HEK293 (cell line): ENCODE results near the gene PIGW.

Source experiments
- FEZF1 ChIP-seq: fragments of 450-650 bp; formaldehyde crosslinking; IDR thresholded peaks from 2 replicates; pipeline ENCODE4 v1.5.1; 2016; ENCODE audit warnings: missing biosample characterization, missing genetic modification characterization
- KLF9 ChIP-seq: fragments of 450-650 bp; formaldehyde crosslinking; IDR thresholded peaks from 2 replicates; pipeline ENCODE4 v1.5.1; 2016; ENCODE audit warnings: missing biosample characterization, missing genetic modification characterization, low read depth
- REPIN1 ChIP-seq: fragments of 450-650 bp; formaldehyde crosslinking; IDR thresholded peaks from 2 replicates; pipeline ENCODE4 v1.5.1; 2017; ENCODE audit warnings: missing biosample characterization, missing genetic modification characterization, low read depth
- SCRT1 ChIP-seq: fragments of 450-650 bp; formaldehyde crosslinking; IDR thresholded peaks from 2 replicates; pipeline ENCODE4 v1.5.1; 2016; ENCODE audit warnings: missing biosample characterization, missing genetic modification characterization, borderline replicate concordance
- SP2 ChIP-seq: fragments of 450-650 bp; formaldehyde crosslinking; IDR thresholded peaks from 2 replicates; pipeline ENCODE4 v1.5.1; 2016; ENCODE audit warnings: missing biosample characterization, missing genetic modification characterization
- ZBTB17 ChIP-seq: fragments of 450-650 bp; formaldehyde crosslinking; IDR thresholded peaks from 2 replicates; pipeline ENCODE4 v1.5.1; 2016; ENCODE audit warnings: missing biosample characterization, missing genetic modification characterization
- ZBTB20 ChIP-seq: fragments of 450-650 bp; formaldehyde crosslinking; IDR thresholded peaks from 2 replicates; pipeline ENCODE4 v1.5.1; 2016; ENCODE audit warnings: missing biosample characterization, missing genetic modification characterization
- ZBTB21 ChIP-seq: fragments of 450-650 bp; formaldehyde crosslinking; IDR thresholded peaks from 2 replicates; pipeline ENCODE4 v1.5.1; 2017; ENCODE audit warnings: missing biosample characterization, missing genetic modification characterization
- ZEB2 ChIP-seq: fragments of 450-650 bp; formaldehyde crosslinking; IDR thresholded peaks from 2 replicates; pipeline ENCODE4 v1.5.1; 2016; ENCODE audit warnings: missing biosample characterization, missing genetic modification characterization
- ZFP69B ChIP-seq: fragments of 450-650 bp; formaldehyde crosslinking; IDR thresholded peaks from 2 replicates; pipeline ENCODE4 v1.5.1; 2016; ENCODE audit warnings: missing biosample characterization, missing genetic modification characterization
- ZNF121 ChIP-seq: fragments of 450-650 bp; formaldehyde crosslinking; IDR thresholded peaks from 2 replicates; pipeline ENCODE4 v1.5.1; 2016; ENCODE audit warnings: missing biosample characterization, missing genetic modification characterization
- ZNF132 ChIP-seq: fragments of 450-650 bp; formaldehyde crosslinking; IDR thresholded peaks from 2 replicates; pipeline ENCODE4 v1.5.1; 2017; ENCODE audit warnings: missing biosample characterization, missing genetic modification characterization, borderline replicate concordance
- ZNF133 ChIP-seq: fragments of 450-650 bp; formaldehyde crosslinking; IDR thresholded peaks from 2 replicates; pipeline ENCODE4 v1.5.1; 2016; ENCODE audit warnings: missing biosample characterization, missing genetic modification characterization
- ZNF211 ChIP-seq: fragments of 450-650 bp; formaldehyde crosslinking; IDR thresholded peaks from 2 replicates; pipeline ENCODE4 v1.5.1; 2016; ENCODE audit warnings: low read depth, missing biosample characterization, missing genetic modification characterization
- ZNF239 ChIP-seq: fragments of 450-650 bp; formaldehyde crosslinking; IDR thresholded peaks from 2 replicates; pipeline ENCODE4 v1.5.1; 2016; ENCODE audit warnings: missing biosample characterization, missing genetic modification characterization
- ZNF335 ChIP-seq: fragments of 450-650 bp; formaldehyde crosslinking; conservative IDR thresholded peaks from 2 replicates; pipeline ENCODE4 v1.5.1; 2016; ENCODE audit warnings: missing biosample characterization, missing genetic modification characterization
- ZNF354C ChIP-seq: fragments of 450-650 bp; formaldehyde crosslinking; IDR thresholded peaks from 2 replicates; pipeline ENCODE4 v1.5.1; 2016; ENCODE audit warnings: missing biosample characterization, missing genetic modification characterization, low read depth, borderline replicate concordance
- ZNF416 ChIP-seq: fragments of 450-650 bp; formaldehyde crosslinking; IDR thresholded peaks from 2 replicates; pipeline ENCODE4 v1.5.1; 2016; ENCODE audit warnings: missing biosample characterization, missing genetic modification characterization
- ZNF433 ChIP-seq: fragments of 450-650 bp; formaldehyde crosslinking; IDR thresholded peaks from 2 replicates; pipeline ENCODE4 v1.5.1; 2016; ENCODE audit warnings: missing biosample characterization, missing genetic modification characterization, low read depth
- ZNF48 ChIP-seq: fragments of 450-650 bp; formaldehyde crosslinking; IDR thresholded peaks from 2 replicates; pipeline ENCODE4 v1.5.1; 2016; ENCODE audit warnings: missing biosample characterization, missing genetic modification characterization
- ZNF514 ChIP-seq: fragments of 450-650 bp; formaldehyde crosslinking; IDR thresholded peaks from 2 replicates; pipeline ENCODE4 v1.5.1; 2016; ENCODE audit warnings: missing biosample characterization, missing genetic modification characterization
- ZNF521 ChIP-seq: fragments of 450-650 bp; formaldehyde crosslinking; IDR thresholded peaks from 2 replicates; pipeline ENCODE4 v1.5.1; 2017; ENCODE audit warnings: missing biosample characterization, mild to moderate bottlenecking, missing genetic modification characterization
- ZNF600 ChIP-seq: fragments of 450-650 bp; formaldehyde crosslinking; IDR thresholded peaks from 2 replicates; pipeline ENCODE4 v1.5.1; 2016; ENCODE audit warnings: missing biosample characterization, missing genetic modification characterization
- ZNF660 ChIP-seq: fragments of 450-650 bp; IDR thresholded peaks from 2 replicates; pipeline ENCODE4 v1.5.1; 2018; ENCODE audit warnings: missing biosample characterization, mild to moderate bottlenecking, missing genetic modification characterization
- ZNF670 ChIP-seq: fragments of 450-650 bp; formaldehyde crosslinking; IDR thresholded peaks from 2 replicates; pipeline ENCODE4 v1.5.1; 2016; ENCODE audit warnings: missing biosample characterization, missing genetic modification characterization, low read depth
- TF ChIP-seq, protein P1 (sequence below): fragments of 450-650 bp; formaldehyde crosslinking; IDR thresholded peaks from 2 replicates; pipeline ENCODE4 v1.5.1; 2016; ENCODE audit warnings: missing biosample characterization, missing genetic modification characterization
- TF ChIP-seq, protein P2 (sequence below): fragments of 450-650 bp; formaldehyde crosslinking; IDR thresholded peaks from 2 replicates; pipeline ENCODE4 v1.5.1; 2017; ENCODE audit warnings: missing biosample characterization, missing genetic modification characterization
- TF ChIP-seq, protein P3 (sequence below): fragments of 450-650 bp; formaldehyde crosslinking; IDR thresholded peaks from 2 replicates; pipeline ENCODE4 v1.5.1; 2017; ENCODE audit warnings: missing biosample characterization, missing genetic modification characterization
- TF ChIP-seq, protein P4 (sequence below): fragments of 450-650 bp; formaldehyde crosslinking; IDR thresholded peaks from 2 replicates; pipeline ENCODE4 v1.5.1; 2016; ENCODE audit warnings: missing biosample characterization, missing genetic modification characterization
- TF ChIP-seq, protein P5 (sequence below): fragments of 450-650 bp; formaldehyde crosslinking; IDR thresholded peaks from 2 replicates; pipeline ENCODE4 v1.5.1; 2016; ENCODE audit warnings: missing biosample characterization, missing genetic modification characterization

Gene PIGW

GRCh38 chr17:36545465-36546417, 11.0 kb downstream of the PIGW start (continued):
- TF ChIP-seq ZBTB17 (tag by site-specific recombination) (peak; percentile 69), SP2 (peak; percentile 63), ZNF132 (tag by site-specific recombination) (no peak), ZBTB21 (tag by site-specific recombination) (no peak), ZNF239 (no peak), ZNF514 (no peak), ZNF121 (tag by site-specific recombination) (peak; percentile 21; the same call in 1 of the 2 replicates), ZFP69B (tag by site-specific recombination) (peak; percentile 94), ZBTB20 (peak; percentile 81), ZNF670 (tag by site-specific recombination) (no peak), ZNF48 (tag by site-specific recombination) (no peak), REPIN1 (tag by site-specific recombination) (0 out of 2 replicates have a peak, but pooled peaks have one; percentile 16), ZNF211 (no peak), ZNF660 (no peak; the same call in 1 of the 2 replicates), ZNF133 (tag by site-specific recombination) (no peak), KLF9 (tag by site-specific recombination) (peak; percentile 44; the same call in 1 of the 2 replicates), ZNF600 (peak; percentile 63), ZNF521 (tag by site-specific recombination) (no peak), ZNF335 (tag by site-specific recombination) (peak; percentile 65), ZNF433 (tag by site-specific recombination) (no peak), ZEB2 (tag by site-specific recombination) (peak; percentile 96), SCRT1 (tag by site-specific recombination) (no peak), ZNF416 (tag by site-specific recombination) (no peak), ZNF354C (tag by site-specific recombination) (no peak), FEZF1 (tag by site-specific recombination) (no peak)
- TF ChIP-seq, protein P1, sequence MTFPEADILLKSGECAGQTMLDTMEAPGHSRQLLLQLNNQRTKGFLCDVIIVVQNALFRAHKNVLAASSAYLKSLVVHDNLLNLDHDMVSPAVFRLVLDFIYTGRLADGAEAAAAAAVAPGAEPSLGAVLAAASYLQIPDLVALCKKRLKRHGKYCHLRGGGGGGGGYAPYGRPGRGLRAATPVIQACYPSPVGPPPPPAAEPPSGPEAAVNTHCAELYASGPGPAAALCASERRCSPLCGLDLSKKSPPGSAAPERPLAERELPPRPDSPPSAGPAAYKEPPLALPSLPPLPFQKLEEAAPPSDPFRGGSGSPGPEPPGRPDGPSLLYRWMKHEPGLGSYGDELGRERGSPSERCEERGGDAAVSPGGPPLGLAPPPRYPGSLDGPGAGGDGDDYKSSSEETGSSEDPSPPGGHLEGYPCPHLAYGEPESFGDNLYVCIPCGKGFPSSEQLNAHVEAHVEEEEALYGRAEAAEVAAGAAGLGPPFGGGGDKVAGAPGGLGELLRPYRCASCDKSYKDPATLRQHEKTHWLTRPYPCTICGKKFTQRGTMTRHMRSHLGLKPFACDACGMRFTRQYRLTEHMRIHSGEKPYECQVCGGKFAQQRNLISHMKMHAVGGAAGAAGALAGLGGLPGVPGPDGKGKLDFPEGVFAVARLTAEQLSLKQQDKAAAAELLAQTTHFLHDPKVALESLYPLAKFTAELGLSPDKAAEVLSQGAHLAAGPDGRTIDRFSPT (tag by site-specific recombination) = peak; percentile 97
- TF ChIP-seq, protein P2, sequence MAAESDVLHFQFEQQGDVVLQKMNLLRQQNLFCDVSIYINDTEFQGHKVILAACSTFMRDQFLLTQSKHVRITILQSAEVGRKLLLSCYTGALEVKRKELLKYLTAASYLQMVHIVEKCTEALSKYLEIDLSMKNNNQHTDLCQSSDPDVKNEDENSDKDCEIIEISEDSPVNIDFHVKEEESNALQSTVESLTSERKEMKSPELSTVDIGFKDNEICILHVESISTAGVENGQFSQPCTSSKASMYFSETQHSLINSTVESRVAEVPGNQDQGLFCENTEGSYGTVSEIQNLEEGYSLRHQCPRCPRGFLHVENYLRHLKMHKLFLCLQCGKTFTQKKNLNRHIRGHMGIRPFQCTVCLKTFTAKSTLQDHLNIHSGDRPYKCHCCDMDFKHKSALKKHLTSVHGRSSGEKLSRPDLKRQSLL (tag by site-specific recombination) = peak; percentile 38; the same call in 1 of the 2 replicates
- TF ChIP-seq, protein P3, sequence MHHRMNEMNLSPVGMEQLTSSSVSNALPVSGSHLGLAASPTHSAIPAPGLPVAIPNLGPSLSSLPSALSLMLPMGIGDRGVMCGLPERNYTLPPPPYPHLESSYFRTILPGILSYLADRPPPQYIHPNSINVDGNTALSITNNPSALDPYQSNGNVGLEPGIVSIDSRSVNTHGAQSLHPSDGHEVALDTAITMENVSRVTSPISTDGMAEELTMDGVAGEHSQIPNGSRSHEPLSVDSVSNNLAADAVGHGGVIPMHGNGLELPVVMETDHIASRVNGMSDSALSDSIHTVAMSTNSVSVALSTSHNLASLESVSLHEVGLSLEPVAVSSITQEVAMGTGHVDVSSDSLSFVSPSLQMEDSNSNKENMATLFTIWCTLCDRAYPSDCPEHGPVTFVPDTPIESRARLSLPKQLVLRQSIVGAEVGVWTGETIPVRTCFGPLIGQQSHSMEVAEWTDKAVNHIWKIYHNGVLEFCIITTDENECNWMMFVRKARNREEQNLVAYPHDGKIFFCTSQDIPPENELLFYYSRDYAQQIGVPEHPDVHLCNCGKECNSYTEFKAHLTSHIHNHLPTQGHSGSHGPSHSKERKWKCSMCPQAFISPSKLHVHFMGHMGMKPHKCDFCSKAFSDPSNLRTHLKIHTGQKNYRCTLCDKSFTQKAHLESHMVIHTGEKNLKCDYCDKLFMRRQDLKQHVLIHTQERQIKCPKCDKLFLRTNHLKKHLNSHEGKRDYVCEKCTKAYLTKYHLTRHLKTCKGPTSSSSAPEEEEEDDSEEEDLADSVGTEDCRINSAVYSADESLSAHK (tag by site-specific recombination) = peak; percentile 45
- TF ChIP-seq, protein P4, sequence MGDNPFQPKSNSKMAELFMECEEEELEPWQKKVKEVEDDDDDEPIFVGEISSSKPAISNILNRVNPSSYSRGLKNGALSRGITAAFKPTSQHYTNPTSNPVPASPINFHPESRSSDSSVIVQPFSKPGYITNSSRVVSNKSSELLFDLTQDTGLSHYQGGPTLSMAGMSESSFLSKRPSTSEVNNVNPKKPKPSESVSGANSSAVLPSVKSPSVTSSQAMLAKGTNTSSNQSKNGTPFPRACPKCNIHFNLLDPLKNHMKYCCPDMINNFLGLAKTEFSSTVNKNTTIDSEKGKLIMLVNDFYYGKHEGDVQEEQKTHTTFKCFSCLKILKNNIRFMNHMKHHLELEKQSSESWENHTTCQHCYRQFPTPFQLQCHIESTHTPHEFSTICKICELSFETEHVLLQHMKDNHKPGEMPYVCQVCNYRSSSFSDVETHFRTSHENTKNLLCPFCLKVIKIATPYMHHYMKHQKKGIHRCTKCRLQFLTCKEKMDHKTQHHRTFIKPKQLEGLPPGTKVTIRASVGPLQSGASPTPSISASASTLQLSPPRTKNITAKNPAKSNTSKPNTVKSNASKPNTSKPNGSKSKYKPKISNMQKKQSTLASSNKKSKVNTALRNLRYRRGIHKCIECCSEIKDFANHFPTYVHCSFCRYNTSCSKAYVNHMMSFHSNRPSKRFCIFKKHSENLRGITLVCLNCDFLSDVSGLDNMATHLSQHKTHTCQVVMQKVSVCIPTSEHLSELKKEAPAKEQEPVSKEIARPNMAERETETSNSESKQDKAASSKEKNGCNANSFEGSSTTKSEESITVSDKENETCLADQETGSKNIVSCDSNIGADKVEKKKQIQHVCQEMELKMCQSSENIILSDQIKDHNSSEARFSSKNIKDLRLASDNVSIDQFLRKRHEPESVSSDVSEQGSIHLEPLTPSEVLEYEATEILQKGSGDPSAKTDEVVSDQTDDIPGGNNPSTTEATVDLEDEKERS (tag by site-specific recombination) = peak; percentile 6; the same call in 1 of the 2 replicates
- TF ChIP-seq, protein P5, sequence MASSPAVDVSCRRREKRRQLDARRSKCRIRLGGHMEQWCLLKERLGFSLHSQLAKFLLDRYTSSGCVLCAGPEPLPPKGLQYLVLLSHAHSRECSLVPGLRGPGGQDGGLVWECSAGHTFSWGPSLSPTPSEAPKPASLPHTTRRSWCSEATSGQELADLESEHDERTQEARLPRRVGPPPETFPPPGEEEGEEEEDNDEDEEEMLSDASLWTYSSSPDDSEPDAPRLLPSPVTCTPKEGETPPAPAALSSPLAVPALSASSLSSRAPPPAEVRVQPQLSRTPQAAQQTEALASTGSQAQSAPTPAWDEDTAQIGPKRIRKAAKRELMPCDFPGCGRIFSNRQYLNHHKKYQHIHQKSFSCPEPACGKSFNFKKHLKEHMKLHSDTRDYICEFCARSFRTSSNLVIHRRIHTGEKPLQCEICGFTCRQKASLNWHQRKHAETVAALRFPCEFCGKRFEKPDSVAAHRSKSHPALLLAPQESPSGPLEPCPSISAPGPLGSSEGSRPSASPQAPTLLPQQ (tag by site-specific recombination) = peak; percentile 94
